Immature natural killer cell (primary cell): ENCODE results near the gene SAT1. TPM values are rescaled to one million over a fixed set of nuclear protein-coding genes. Genes with fewer than 3 reads are reported as not detected.

ENCODE experiments used
- DNase-seq, 3 donors: peaks; one replicate each; pipeline ENCODE4 v3.0.0; 2022; ENCODE audit warnings: mixed read lengths in 1 of 3
- H3K27ac Mint-ChIP-seq, 6 donors: one replicate each; pipeline ENCODE4 v1.8.0; 2020; ENCODE audit warnings: mixed read lengths in 6 of 6, mild to moderate bottlenecking in 5 of 6, inconsistent platforms in 4 of 6, moderate library complexity in 3 of 6
- H3K27me3 Mint-ChIP-seq, 3 donors: one replicate each; pipeline ENCODE4 v1.8.0; 2020 to 2021; ENCODE audit warnings: low read depth in 3 of 3, mild to moderate bottlenecking in 3 of 3, mixed read lengths in 3 of 3, moderate library complexity in 3 of 3, inconsistent platforms in 1 of 3
- H3K36me3 Mint-ChIP-seq, 3 donors: one replicate each; pipeline ENCODE4 v1.8.0; 2020; ENCODE audit warnings: mixed read lengths in 3 of 3, inconsistent platforms in 2 of 3, mild to moderate bottlenecking in 2 of 3
- H3K4me1 Mint-ChIP-seq, 2 donors: one replicate each; pipeline ENCODE4 v1.8.0; 2020; ENCODE audit warnings: inconsistent platforms in 2 of 2, mild to moderate bottlenecking in 2 of 2, mixed read lengths in 2 of 2, moderate library complexity in 1 of 2
- H3K4me3 Mint-ChIP-seq, 5 donors: one replicate each; pipeline ENCODE4 v1.8.0; 2020; ENCODE audit warnings: mild to moderate bottlenecking in 5 of 5, mixed read lengths in 5 of 5, inconsistent platforms in 3 of 5, moderate library complexity in 3 of 5
- H3K9me3 Mint-ChIP-seq, 6 donors: one replicate each; pipeline ENCODE4 v1.8.0; 2020; ENCODE audit warnings: mild to moderate bottlenecking in 6 of 6, mixed read lengths in 6 of 6, inconsistent platforms in 4 of 6, moderate library complexity in 3 of 6
- polyA plus RNA-seq, 3 donors: library from polyadenylated mRNA; unstranded; fragments of 300-500 nt; fragmentation: Illumina TruSeq; gene quantifications; one replicate each; pipeline ENCODE4 v1.2.3, GENCODE V29; 2021

SAT1 gene
- polyA plus RNA-seq, 3 donors from 2014 or later: 114 to 196 (median 123) TPM

DNA sequence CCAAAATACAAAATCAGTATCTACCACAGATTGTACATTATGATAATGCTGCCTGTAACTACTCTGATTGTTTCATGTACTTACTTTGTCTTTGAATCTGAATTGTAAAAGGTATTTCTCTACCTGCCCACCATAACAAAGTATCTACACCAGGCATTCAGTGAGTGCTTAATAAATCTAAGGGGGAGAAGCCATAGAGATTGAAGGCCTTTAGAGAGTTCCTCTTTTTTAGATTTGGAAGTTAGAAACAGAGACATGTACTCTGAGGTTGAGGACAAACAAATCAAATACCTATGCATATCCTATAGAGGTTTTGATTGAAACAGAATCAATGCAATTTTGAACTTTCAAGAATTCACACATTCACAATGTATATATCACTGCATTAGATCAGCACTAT is 42.7 kb downstream of the SAT1 start:
- H3K36me3 Mint-ChIP-seq: no peaks in the 10 kb centered on the region
- H3K4me3 Mint-ChIP-seq: no peak overlapping the region

GRCh38 chrX:23826216-23826615 is 43.2 kb downstream of the SAT1 start:
- Mint-ChIP-seq H3K4me3 (no peak overlapping the region), H3K9me3 (no peaks in the 10 kb centered on the region), H3K27ac (no peak overlapping the region), H3K36me3 (no peaks in the 10 kb centered on the region), H3K27me3 (peaks cover 0 to 4% (median 1%) of the 10 kb centered on the region in 3 donors), H3K4me1 (no peaks in the 10 kb centered on the region)
- no peak for DNase-seq

More for the DNA sequence above, 42.7 kb downstream of the SAT1 start:
- DNase-seq: no peak
- H3K9me3 Mint-ChIP-seq: no peaks in the 10 kb centered on the region
- peaks cover 0 to 4% (median 1%) of the 10 kb centered on the region in 3 donors for H3K27me3 Mint-ChIP-seq
- no peaks in the 10 kb centered on the region for H3K4me1 Mint-ChIP-seq
- H3K27ac Mint-ChIP-seq: no peak overlapping the region

DNA sequence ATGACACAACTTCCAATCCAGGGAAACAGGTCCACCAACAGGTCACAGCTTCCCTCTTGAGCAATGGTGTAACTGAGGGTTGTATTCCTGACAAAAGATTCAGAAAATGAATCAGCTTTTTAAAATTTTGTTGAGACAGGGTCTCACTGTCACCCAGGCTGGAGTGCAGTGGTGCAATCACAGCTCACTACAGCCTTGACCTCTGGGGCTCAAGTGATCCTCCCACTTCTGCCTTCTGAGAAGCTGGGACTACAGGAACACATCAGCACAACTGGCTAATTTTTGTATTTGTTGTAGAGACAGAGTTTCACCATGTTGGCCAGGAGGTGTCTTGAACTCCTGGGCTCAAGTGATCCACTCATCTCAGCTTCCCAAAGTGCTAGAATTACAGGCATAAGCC is 43.7 kb downstream of the SAT1 start:
- Mint-ChIP-seq H3K36me3 (no peaks in the 10 kb centered on the region), H3K27me3 (peaks cover 0 to 4% (median 1%) of the 10 kb centered on the region in 3 donors), H3K4me3 (no peak overlapping the region), H3K9me3 (no peaks in the 10 kb centered on the region), H3K4me1 (no peaks in the 10 kb centered on the region), H3K27ac (no peak overlapping the region)
- no peak for DNase-seq

DNA sequence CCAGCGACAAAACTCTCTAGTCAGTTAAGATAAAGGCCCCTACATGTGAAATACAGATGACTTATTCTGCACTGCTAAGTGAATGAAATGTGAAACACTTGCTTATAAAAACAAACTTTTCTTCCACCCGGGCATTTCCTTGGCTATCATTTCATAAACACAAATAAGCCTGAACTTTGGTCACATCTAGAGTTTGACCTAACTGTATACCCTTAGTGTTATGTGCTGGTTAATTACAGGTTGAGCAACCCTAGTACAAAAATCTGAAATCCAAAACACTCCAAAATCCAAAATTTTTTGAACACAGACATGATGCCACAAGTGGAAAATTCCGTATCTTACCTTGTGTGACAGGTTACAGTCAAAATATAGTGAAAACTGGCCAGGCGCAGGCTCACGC is 45.9 kb downstream of the SAT1 start:
- H3K4me1 Mint-ChIP-seq: no peaks in the 10 kb centered on the region
- no peak overlapping the region for H3K4me3 Mint-ChIP-seq
- no peak overlapping the region for H3K27ac Mint-ChIP-seq
- no peaks in the 10 kb centered on the region for H3K36me3 Mint-ChIP-seq
- peaks cover 0 to 4% (median 3%) of the 10 kb centered on the region in 3 donors for H3K27me3 Mint-ChIP-seq
- no peaks in the 10 kb centered on the region for H3K9me3 Mint-ChIP-seq
- no peak for DNase-seq

GRCh38 chrX:23832721-23833120 is 49.7 kb downstream of the SAT1 start:
- H3K4me1 Mint-ChIP-seq: no peaks in the 10 kb centered on the region
- H3K27me3 Mint-ChIP-seq: peaks cover 0 to 4% (median 3%) of the 10 kb centered on the region in 3 donors
- no peak for DNase-seq
- no peak overlapping the region for H3K27ac Mint-ChIP-seq
- H3K9me3 Mint-ChIP-seq: no peaks in the 10 kb centered on the region
- no peak overlapping the region for H3K4me3 Mint-ChIP-seq
- H3K36me3 Mint-ChIP-seq: peaks cover 0 to 5% (median 0%) of the 10 kb centered on the region in 3 donors

Other genes with a start within 250 kb of the SAT1 start
- gene PRDX4, start 115.7 kb upstream of the SAT1 start, polyA plus RNA-seq: 10 to 100 TPM; 49.1 to 95.2 (median 66.7) TPM
- 10 to 100 TPM in 2 of 3 donors, 1 to 10 TPM in 1; 8.2 to 18.4 (median 17.1) TPM for gene ACOT9, start 39.9 kb upstream of the SAT1 start, polyA plus RNA-seq
- gene APOO, start 124.8 kb downstream of the SAT1 start, polyA plus RNA-seq: 10 to 100 TPM; 18.8 to 23.6 (median 20.7) TPM
- gene CXorf58, start 124.8 kb downstream of the SAT1 start, polyA plus RNA-seq: not detected
- 1 to 10 TPM; 1.6 to 2.4 (median 1.8) TPM for gene KLHL15, start 244.0 kb downstream of the SAT1 start, polyA plus RNA-seq